Mucosa of descending colon (tissue), 3 donors: ENCODE data around the gene SPIRE1. TPM values are rescaled to one million over a fixed set of nuclear protein-coding genes. Genes with fewer than 3 reads are reported as not detected.

Experiments
- ATAC-seq: fragments of 200-7000 bp; cut with Tn5 transposase; one replicate; pipeline ENCODE4 v1.9.1; 2020; ENCODE audit warnings: mild to moderate bottlenecking, moderate library complexity
- DNase-seq, 3 donors: peaks; one replicate each; pipeline ENCODE4 v3.0.0-alpha.2; 2020
- H3K36me3 ChIP-seq: fragments of 200-600 bp; one replicate; pipeline ENCODE4 v1.8.0; 2021; ENCODE audit warnings: low read depth, mild to moderate bottlenecking
- H3K4me1 ChIP-seq: fragments of 200-600 bp; one replicate; pipeline ENCODE4 v1.8.0; 2021; ENCODE audit warnings: low read depth, mild to moderate bottlenecking
- H3K4me3 ChIP-seq: fragments of 200-600 bp; one replicate; pipeline ENCODE4 v1.8.0; 2021; ENCODE audit warnings: mild to moderate bottlenecking
- H3K9me3 ChIP-seq: fragments of 200-600 bp; one replicate; pipeline ENCODE4 v1.8.0; 2021; ENCODE audit warnings: mild to moderate bottlenecking
- intact Hi-C, 2 donors: fragments of 100-400 bp; cut with DNase I in 1 of 2; cut with micrococcal nuclease in 1 of 2; formaldehyde crosslinking; loops; one replicate each; pipeline versions ENCODE4 v1.11.0 to v1.11.1; 2022; cut with DNase I, micrococcal nuclease
- total RNA-seq, 3 donors: library from RNA; stranded (reverse); fragmentation: NEBNext Ultra II Directional in 2 of 3; extraction: Animal tissue kit (Norgen Biotek cat#: 25700) in 2 of 3; gene quantifications; one replicate each; pipeline versions ENCODE4 v1.2.1 to v1.2.4, GENCODE V29; 2021 to 2023
- TF ChIP-seq, protein P1 (sequence below): fragments of 200-600 bp; IDR thresholded peaks from one replicate; pipeline ENCODE4 v1.8.0; 2022; ENCODE audit warnings: antibody characterized with exemption, mild to moderate bottlenecking
- donor health status: DM: no; HTN: no; CAD: no; lungs with moderate emphysema.
- donor health status: DM: no; HTN: no; CAD: no.
- donor health status: DM: no; HTN: yes; CAD: no.

The SPIRE1 gene
- total RNA-seq, 3 donors from 2014 or later: 4.7 to 32.8 (median 5.1) TPM

DNA sequence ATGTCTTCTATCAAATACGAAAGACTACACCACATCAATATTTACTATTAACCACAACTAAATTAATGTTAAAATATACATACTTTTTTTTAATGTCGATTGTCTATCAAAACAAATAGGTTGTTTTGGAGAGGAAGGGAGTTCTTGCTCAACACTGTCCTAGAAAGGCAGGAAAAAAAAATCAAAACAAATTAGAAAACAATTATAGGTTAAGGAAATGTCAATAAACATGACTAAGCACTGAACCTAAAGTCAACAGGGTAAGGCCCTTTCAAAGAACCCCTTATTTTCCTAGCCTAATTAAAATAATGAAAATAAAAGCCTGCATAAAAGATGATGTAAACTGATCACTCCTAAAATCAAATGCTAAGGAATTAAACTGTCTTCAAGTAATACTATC, 41.8 kb upstream of the SPIRE1 start:
- Histone ChIP-seq H3K4me3 (no peak overlapping the region), H3K9me3 (no peaks in the 10 kb centered on the region), H3K36me3 (no peaks in the 10 kb centered on the region), H3K4me1 (peaks cover 16% of the 10 kb centered on the region)
- DNase-seq: no peak
- intact Hi-C loops: no loop called here
- no peak for ATAC-seq
- TF ChIP-seq, protein P1, sequence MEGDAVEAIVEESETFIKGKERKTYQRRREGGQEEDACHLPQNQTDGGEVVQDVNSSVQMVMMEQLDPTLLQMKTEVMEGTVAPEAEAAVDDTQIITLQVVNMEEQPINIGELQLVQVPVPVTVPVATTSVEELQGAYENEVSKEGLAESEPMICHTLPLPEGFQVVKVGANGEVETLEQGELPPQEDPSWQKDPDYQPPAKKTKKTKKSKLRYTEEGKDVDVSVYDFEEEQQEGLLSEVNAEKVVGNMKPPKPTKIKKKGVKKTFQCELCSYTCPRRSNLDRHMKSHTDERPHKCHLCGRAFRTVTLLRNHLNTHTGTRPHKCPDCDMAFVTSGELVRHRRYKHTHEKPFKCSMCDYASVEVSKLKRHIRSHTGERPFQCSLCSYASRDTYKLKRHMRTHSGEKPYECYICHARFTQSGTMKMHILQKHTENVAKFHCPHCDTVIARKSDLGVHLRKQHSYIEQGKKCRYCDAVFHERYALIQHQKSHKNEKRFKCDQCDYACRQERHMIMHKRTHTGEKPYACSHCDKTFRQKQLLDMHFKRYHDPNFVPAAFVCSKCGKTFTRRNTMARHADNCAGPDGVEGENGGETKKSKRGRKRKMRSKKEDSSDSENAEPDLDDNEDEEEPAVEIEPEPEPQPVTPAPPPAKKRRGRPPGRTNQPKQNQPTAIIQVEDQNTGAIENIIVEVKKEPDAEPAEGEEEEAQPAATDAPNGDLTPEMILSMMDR: no peak

DNA sequence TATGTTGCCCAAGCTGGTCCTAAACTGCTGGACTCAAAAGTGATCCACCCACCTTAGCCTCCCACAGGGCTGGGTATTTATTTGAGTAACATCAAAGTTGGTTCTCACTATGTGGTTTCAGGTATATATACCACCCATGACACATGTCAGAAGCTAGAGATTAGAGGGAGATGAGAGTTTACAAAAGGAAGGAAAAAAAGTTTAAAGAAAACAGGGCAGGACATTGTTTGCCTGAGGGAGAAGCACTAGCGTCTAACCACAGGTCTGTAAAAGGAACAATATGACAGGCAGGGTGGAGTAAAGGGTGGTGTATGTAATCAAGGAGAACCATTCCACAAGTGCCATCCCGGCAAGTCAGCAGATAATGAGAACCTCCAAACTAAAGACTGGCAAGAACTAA, 36.1 kb upstream of the SPIRE1 start:
- Histone ChIP-seq H3K4me1 (no peaks in the 10 kb centered on the region), H3K36me3 (no peaks in the 10 kb centered on the region), H3K4me3 (no peak overlapping the region), H3K9me3 (no peaks in the 10 kb centered on the region)
- intact Hi-C loops: no loop called here
- DNase-seq: peak in 1 of 3 donors; percentile 30
- TF ChIP-seq, protein P1: no peak
- ATAC-seq: peak; percentile 91

DNA sequence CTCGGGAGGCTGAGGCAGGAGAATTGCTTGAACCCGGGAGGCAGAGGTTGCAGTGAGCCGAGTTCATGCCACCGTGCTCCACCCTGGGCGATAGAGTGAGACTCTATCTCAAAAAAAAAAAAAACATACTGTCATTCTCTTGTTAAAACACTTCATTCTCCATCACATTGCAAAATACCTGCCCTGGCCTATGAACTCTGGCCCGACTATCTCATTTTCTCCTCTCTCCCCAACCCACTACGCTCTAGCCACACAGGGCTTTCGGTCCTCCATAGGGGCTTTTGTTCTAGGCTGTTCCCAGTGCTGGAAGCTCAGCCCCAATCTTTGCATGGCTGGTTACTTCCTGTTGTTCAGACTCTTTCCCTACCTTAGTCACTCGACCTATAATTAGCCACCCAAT, 34.3 kb upstream of the SPIRE1 start:
- Histone ChIP-seq H3K4me1 (no peaks in the 10 kb centered on the region), H3K36me3 (no peaks in the 10 kb centered on the region), H3K9me3 (no peaks in the 10 kb centered on the region), H3K4me3 (no peak overlapping the region)
- intact Hi-C loops: no loop called here
- DNase-seq (no peak), ATAC-seq (peak; percentile 26)
- TF ChIP-seq, protein P1: no peak

DNA sequence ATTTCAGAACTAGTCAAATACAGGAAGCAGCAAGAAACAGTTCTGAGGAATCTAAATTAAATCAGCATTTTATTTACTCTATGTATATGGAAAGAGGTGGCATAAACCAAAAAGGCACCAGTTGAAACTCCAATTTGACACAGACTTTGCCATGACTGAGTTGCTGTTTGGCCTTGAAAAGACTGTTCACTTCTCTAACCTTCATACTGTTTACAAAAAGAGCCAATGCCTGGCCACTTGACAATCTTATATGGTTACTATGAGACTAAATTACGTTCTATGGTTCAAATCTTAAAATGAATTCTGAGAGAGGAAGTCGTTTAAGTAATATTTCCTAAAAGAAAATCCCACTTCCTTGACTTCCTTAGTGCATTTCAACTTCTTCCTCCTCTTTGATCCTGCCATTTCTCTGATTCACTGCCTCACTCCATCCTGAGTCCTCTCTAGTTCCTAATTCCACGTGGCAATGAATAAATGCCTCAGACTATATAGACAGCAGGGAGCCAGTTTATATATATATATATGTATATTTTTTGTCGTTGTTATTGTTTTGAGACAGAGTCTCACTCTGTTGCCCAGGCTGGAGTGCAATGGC, 31.4 kb upstream of the SPIRE1 start:
- H3K4me1 ChIP-seq: no peaks in the 10 kb centered on the region
- ATAC-seq (no peak), DNase-seq (no peak)
- intact Hi-C loops: no loop called here
- no peak overlapping the region for H3K4me3 ChIP-seq
- TF ChIP-seq, protein P1: no peak
- H3K9me3 ChIP-seq: no peaks in the 10 kb centered on the region
- no peaks in the 10 kb centered on the region for H3K36me3 ChIP-seq

DNA sequence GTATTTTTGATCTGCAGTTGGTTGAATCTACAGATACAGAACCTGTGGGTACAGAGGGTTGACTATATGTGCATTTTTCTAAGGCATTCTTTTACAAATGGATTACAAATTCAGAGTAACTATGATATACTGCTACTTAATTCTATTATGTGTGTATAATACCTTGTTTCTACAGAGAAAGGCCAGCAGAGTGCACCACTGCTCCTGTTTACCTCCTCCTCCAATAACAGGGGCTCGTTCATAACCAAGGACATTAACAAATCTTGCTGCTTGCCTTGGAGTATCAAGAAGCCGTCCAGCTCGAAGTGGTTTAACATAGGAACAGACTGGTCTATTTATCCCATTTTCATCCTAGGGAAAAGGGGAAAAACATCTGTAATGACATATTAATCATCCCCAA, 28.2 kb upstream of the SPIRE1 start:
- H3K9me3 ChIP-seq: no peaks in the 10 kb centered on the region
- ATAC-seq (no peak), DNase-seq (no peak)
- H3K4me1 ChIP-seq: no peaks in the 10 kb centered on the region
- no peak overlapping the region for H3K4me3 ChIP-seq
- TF ChIP-seq, protein P1: no peak
- intact Hi-C loops: no loop called here
- H3K36me3 ChIP-seq: no peaks in the 10 kb centered on the region
